Neural progenitor cell (in vitro differentiated cells): ENCODE data around the gene SULT4A1. TPM values are rescaled to one million over a fixed set of nuclear protein-coding genes. Genes with fewer than 3 reads are reported as not detected.
A peak's percentile ranks its signal among the peaks of the same experiment; 100 is the strongest.

ENCODE experiments used
- DNase-seq: peaks from one replicate; pipeline ENCODE4 v3.0.0-alpha.2; 2016; ENCODE audit warnings: low spot score
- H2AFZ ChIP-seq: fragments of 200-600 bp; sonication (generic); replicated peaks from 2 replicates; pipeline ENCODE4 v1.6.1; 2016; ENCODE audit warnings: antibody characterized with exemption
- H3F3A ChIP-seq: fragments of 200-600 bp; sonication (generic); 2 replicates; pipeline ENCODE4 v1.6.1; 2016; ENCODE audit warnings: antibody characterized with exemption, low read depth
- H3K27ac ChIP-seq: fragments of 200-600 bp; sonication (generic); 2 replicates; pipeline ENCODE4 v1.5.1; 2016; ENCODE audit warnings: mild to moderate bottlenecking
- H3K27me3 ChIP-seq: fragments of 200-600 bp; sonication (generic); 2 replicates; pipeline ENCODE4 v1.6.1; 2016; ENCODE audit warnings: mild to moderate bottlenecking, moderate library complexity
- H3K36me3 ChIP-seq: fragments of 200-600 bp; sonication (generic); 2 replicates; pipeline ENCODE4 v1.5.1; 2016
- H3K4me1 ChIP-seq: fragments of 200-600 bp; sonication (generic); 2 replicates; pipeline ENCODE4 v1.6.1; 2016; ENCODE audit warnings: mixed run types
- H3K4me2 ChIP-seq: fragments of 200-600 bp; sonication (generic); 2 replicates; pipeline ENCODE4 v1.6.1; 2016
- H3K4me3 ChIP-seq: fragments of 200-600 bp; sonication (generic); 2 replicates; pipeline ENCODE4 v1.5.1; 2016
- H3K79me2 ChIP-seq: fragments of 200-600 bp; sonication (generic); 2 replicates; pipeline ENCODE4 v1.6.1; 2016; ENCODE audit warnings: low read depth
- H3K9ac ChIP-seq: fragments of 200-600 bp; sonication (generic); 2 replicates; pipeline ENCODE4 v1.6.1; 2016
- H3K9me3 ChIP-seq: fragments of 200-600 bp; sonication (generic); 2 replicates; pipeline ENCODE4 v1.5.1; 2016; ENCODE audit warnings: low read depth
- H4K20me1 ChIP-seq: fragments of 200-600 bp; sonication (generic); 2 replicates; pipeline ENCODE4 v1.6.1; 2016; ENCODE audit warnings: low read depth
- H3K27ac Mint-ChIP-seq: 3 replicates; pipeline ENCODE4 v1.8.0; 2021; ENCODE audit warnings: mixed read lengths
- H3K27me3 Mint-ChIP-seq: 2 replicates; pipeline ENCODE4 v1.8.0; 2022; ENCODE audit warnings: low read depth, mild to moderate bottlenecking, inconsistent platforms, moderate library complexity, mixed read lengths; ENCODE audit not compliant: insufficient read depth
- H3K36me3 Mint-ChIP-seq: 3 replicates; pipeline ENCODE4 v1.8.0; 2021; ENCODE audit warnings: mixed read lengths
- H3K4me1 Mint-ChIP-seq: 3 replicates; pipeline ENCODE4 v1.8.0; 2021; ENCODE audit warnings: mixed read lengths
- H3K4me3 Mint-ChIP-seq: 3 replicates; pipeline ENCODE4 v1.8.0; 2021; ENCODE audit warnings: mild to moderate bottlenecking, moderate library complexity, mixed read lengths
- H3K9me3 Mint-ChIP-seq: 3 replicates; pipeline ENCODE4 v1.8.0; 2020; ENCODE audit warnings: mixed read lengths
- EZH2 ChIP-seq: fragments of 200-600 bp; sonication (generic); IDR thresholded peaks from 2 replicates; pipeline ENCODE4 v1.6.1; 2017; ENCODE audit warnings: antibody characterized with exemption, mild to moderate bottlenecking, moderate library complexity
- EZH2phosphoT487 ChIP-seq: fragments of 200-600 bp; sonication (generic); IDR thresholded peaks from 2 replicates; pipeline ENCODE4 v1.6.1; 2017; ENCODE audit warnings: antibody characterized with exemption
- total RNA-seq: library from RNA; depleted of rRNA; stranded (reverse); fragments of >200 nt; gene quantifications from 2 replicates; pipeline ENCODE4 v1.2.3, GENCODE V29; 2015; ENCODE audit warnings: low replicate concordance
- TF ChIP-seq, protein P1 (sequence below): fragments of 200-600 bp; sonication (generic); IDR thresholded peaks from 2 replicates; pipeline ENCODE4 v1.5.1; 2017; ENCODE audit warnings: antibody characterized with exemption, mild to moderate bottlenecking

SULT4A1 gene
- total RNA-seq, 1 donor from 2014 or later, result 14.2 TPM

DNA sequence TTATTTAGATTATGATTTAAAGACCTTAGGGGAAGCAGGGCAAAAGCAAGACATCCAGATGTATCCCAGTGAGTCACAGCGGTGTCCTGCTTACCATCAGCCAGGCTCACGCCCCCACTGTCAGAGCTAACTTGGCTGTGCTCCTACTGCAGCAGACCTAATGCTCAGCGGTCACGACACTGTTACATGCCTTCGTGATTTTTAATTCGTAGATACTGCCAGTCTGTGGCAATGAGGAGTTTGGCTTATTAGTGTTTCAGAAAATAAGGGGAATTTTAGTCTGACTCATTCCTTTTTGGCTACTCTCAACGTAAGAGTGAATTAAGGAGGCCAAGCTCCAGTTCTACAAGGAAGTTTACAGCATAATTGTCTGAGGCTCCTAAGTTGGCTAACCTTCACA, 72.9 kb downstream of the SULT4A1 start:
- no peaks in the 10 kb centered on the region for H3K4me1 ChIP-seq
- no peak overlapping the region for H3K4me2 ChIP-seq
- peaks cover 3% of the 10 kb centered on the region for H3K27me3 Mint-ChIP-seq
- H3F3A ChIP-seq, result no peaks in the 10 kb centered on the region
- DNase-seq, result no peak
- H3K9ac ChIP-seq, result no peak overlapping the region
- H3K4me1 Mint-ChIP-seq, result no peaks in the 10 kb centered on the region
- H3K4me3 Mint-ChIP-seq, result no peak overlapping the region
- no peak overlapping the region for H2AFZ ChIP-seq
- no peak overlapping the region for H3K27ac Mint-ChIP-seq
- H3K79me2 ChIP-seq, result no peaks in the 10 kb centered on the region
- no peaks in the 10 kb centered on the region for H3K36me3 ChIP-seq
- TF ChIP-seq EZH2phosphoT487 (no peak), EZH2 (no peak)
- TF ChIP-seq, protein P1, sequence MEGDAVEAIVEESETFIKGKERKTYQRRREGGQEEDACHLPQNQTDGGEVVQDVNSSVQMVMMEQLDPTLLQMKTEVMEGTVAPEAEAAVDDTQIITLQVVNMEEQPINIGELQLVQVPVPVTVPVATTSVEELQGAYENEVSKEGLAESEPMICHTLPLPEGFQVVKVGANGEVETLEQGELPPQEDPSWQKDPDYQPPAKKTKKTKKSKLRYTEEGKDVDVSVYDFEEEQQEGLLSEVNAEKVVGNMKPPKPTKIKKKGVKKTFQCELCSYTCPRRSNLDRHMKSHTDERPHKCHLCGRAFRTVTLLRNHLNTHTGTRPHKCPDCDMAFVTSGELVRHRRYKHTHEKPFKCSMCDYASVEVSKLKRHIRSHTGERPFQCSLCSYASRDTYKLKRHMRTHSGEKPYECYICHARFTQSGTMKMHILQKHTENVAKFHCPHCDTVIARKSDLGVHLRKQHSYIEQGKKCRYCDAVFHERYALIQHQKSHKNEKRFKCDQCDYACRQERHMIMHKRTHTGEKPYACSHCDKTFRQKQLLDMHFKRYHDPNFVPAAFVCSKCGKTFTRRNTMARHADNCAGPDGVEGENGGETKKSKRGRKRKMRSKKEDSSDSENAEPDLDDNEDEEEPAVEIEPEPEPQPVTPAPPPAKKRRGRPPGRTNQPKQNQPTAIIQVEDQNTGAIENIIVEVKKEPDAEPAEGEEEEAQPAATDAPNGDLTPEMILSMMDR, result no peak
- no peaks in the 10 kb centered on the region for H3K36me3 Mint-ChIP-seq
- no peak overlapping the region for H3K4me3 ChIP-seq
- H3K9me3 ChIP-seq, result no peaks in the 10 kb centered on the region
- H3K27ac ChIP-seq, result no peak overlapping the region
- H4K20me1 ChIP-seq, result no peaks in the 10 kb centered on the region
- no peaks in the 10 kb centered on the region for H3K9me3 Mint-ChIP-seq
- H3K27me3 ChIP-seq, result peaks cover 15% of the 10 kb centered on the region

DNA sequence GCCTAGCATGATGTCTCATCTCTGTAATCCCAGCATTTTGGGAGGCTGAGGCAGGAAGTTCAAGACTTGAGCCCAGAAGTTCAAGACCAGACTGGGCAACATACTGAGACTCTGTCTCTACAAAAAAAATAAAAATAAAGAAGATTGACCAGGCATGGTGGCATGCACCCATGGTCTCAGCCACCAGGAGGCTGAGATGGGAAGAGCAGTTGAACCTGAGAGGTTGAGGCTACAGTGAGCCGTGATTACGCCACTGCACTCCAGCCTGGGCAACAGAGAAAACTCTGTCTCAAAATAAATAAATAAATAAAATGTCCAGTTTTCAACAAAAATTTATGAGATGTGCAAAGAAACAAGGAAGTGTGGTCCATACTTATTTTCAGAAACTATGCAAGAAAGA, 78.5 kb downstream of the SULT4A1 start:
- no peaks in the 10 kb centered on the region for H3F3A ChIP-seq
- H3K27me3 ChIP-seq, result peaks cover 10% of the 10 kb centered on the region
- H3K27ac Mint-ChIP-seq, result no peak overlapping the region
- peaks cover 3% of the 10 kb centered on the region for H3K27me3 Mint-ChIP-seq
- no peaks in the 10 kb centered on the region for H3K9me3 ChIP-seq
- H3K4me3 ChIP-seq, result no peak overlapping the region
- no peaks in the 10 kb centered on the region for H3K4me1 Mint-ChIP-seq
- no peaks in the 10 kb centered on the region for H3K36me3 ChIP-seq
- no peak overlapping the region for H3K9ac ChIP-seq
- H3K4me1 ChIP-seq, result no peaks in the 10 kb centered on the region
- no peak for DNase-seq
- H4K20me1 ChIP-seq, result no peaks in the 10 kb centered on the region
- H3K79me2 ChIP-seq, result no peaks in the 10 kb centered on the region
- no peak overlapping the region for H3K27ac ChIP-seq
- no peak overlapping the region for H2AFZ ChIP-seq
- H3K4me2 ChIP-seq, result no peak overlapping the region
- H3K36me3 Mint-ChIP-seq, result peaks cover 3% of the 10 kb centered on the region
- no peak overlapping the region for H3K4me3 Mint-ChIP-seq
- TF ChIP-seq EZH2phosphoT487, result no peak
- TF ChIP-seq, protein P1, result peak; percentile 31
- H3K9me3 Mint-ChIP-seq, result no peaks in the 10 kb centered on the region

DNA sequence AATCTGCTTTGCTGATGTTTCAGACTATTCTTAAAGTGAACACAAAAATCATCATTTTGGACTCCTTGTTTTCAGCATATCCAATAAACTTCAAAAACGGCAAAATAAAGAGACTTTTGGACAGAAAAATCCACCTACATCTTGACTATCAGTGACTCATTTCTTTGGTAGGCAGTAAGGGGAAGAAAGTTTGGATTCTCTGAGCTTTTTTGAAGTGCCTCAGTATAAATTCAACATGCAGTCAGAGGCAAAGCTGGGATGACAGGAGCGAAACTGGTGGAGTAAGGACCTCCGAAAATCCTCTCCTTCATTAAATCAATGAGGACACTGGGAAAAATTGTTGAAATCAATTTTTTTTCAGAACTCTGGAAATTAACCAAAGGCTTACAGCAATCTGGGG, 79.9 kb downstream of the SULT4A1 start:
- H3K27me3 ChIP-seq, result no peaks in the 10 kb centered on the region
- no peak overlapping the region for H2AFZ ChIP-seq
- Mint-ChIP-seq H3K4me3 (no peak overlapping the region), H3K27ac (no peak overlapping the region), H3K9me3 (no peaks in the 10 kb centered on the region), H3K27me3 (peaks cover 4% of the 10 kb centered on the region), H3K36me3 (peaks cover 3% of the 10 kb centered on the region), H3K4me1 (no peaks in the 10 kb centered on the region)
- no peak overlapping the region for H3K9ac ChIP-seq
- TF ChIP-seq EZH2, result no peak
- TF ChIP-seq, protein P1, result no peak
- TF ChIP-seq EZH2phosphoT487, result no peak
- DNase-seq, result no peak
- no peak overlapping the region for H3K4me3 ChIP-seq
- H3K4me1 ChIP-seq, result no peaks in the 10 kb centered on the region
- H3K4me2 ChIP-seq, result no peak overlapping the region
- H3K9me3 ChIP-seq, result no peaks in the 10 kb centered on the region
- no peaks in the 10 kb centered on the region for H4K20me1 ChIP-seq
- H3K79me2 ChIP-seq, result no peaks in the 10 kb centered on the region
- no peaks in the 10 kb centered on the region for H3F3A ChIP-seq
- H3K27ac ChIP-seq, result no peak overlapping the region
- no peaks in the 10 kb centered on the region for H3K36me3 ChIP-seq

DNA sequence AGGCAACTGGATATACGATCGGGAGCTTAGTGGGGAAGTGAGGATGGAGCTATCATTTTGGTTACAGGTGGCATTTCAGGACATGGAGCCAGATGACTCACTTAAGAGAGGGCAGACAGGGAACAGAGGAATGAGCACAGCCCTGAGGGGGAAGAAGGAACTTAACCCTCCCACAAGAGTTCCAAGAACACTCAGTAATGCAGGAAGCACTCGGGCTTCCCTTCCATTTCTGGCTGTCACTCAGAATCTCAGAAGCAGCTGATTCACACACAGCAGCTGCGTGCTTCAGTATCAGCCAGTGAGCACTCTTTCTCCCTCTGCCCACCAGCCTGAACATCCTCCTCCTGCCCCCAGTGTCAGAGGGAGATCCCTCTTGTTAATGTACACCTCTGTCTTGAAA, 85.0 kb downstream of the SULT4A1 start:
- no peak for DNase-seq
- H3K27me3 Mint-ChIP-seq, result peaks cover 2% of the 10 kb centered on the region
- no peaks in the 10 kb centered on the region for H4K20me1 ChIP-seq
- H3K79me2 ChIP-seq, result no peaks in the 10 kb centered on the region
- H3K27ac ChIP-seq, result no peak overlapping the region
- H2AFZ ChIP-seq, result no peak overlapping the region
- no peak overlapping the region for H3K4me2 ChIP-seq
- H3F3A ChIP-seq, result no peaks in the 10 kb centered on the region
- peaks cover 20% of the 10 kb centered on the region for H3K4me1 Mint-ChIP-seq
- H3K9ac ChIP-seq, result no peak overlapping the region
- no peaks in the 10 kb centered on the region for H3K9me3 Mint-ChIP-seq
- no peak overlapping the region for H3K4me3 ChIP-seq
- H3K4me1 ChIP-seq, result no peaks in the 10 kb centered on the region
- TF ChIP-seq, protein P1, result no peak
- no peak for TF ChIP-seq EZH2
- TF ChIP-seq EZH2phosphoT487, result no peak
- peaks cover 3% of the 10 kb centered on the region for H3K36me3 Mint-ChIP-seq
- H3K27me3 ChIP-seq, result no peaks in the 10 kb centered on the region
- H3K36me3 ChIP-seq, result no peaks in the 10 kb centered on the region
- no peak overlapping the region for H3K4me3 Mint-ChIP-seq
- peak overlapping the region; percentile 29 for H3K27ac Mint-ChIP-seq
- H3K9me3 ChIP-seq, result no peaks in the 10 kb centered on the region
